GM21447 (cell line): Measurements from ENCODE around the gene ATP8B2.
"Not testable (repeated sequence)": the region's sequence is repeated elsewhere in the genome, so short reads cannot be mapped to it uniquely, and the experiment has no call there.

ENCODE experiments used
- ATAC-seq: cut with Tn5 transposase; IDR thresholded peaks from one replicate; pipeline ENCODE4 v1.9.1; 2021; ENCODE audit not compliant: unreplicated experiment

ATP8B2 gene

DNA sequence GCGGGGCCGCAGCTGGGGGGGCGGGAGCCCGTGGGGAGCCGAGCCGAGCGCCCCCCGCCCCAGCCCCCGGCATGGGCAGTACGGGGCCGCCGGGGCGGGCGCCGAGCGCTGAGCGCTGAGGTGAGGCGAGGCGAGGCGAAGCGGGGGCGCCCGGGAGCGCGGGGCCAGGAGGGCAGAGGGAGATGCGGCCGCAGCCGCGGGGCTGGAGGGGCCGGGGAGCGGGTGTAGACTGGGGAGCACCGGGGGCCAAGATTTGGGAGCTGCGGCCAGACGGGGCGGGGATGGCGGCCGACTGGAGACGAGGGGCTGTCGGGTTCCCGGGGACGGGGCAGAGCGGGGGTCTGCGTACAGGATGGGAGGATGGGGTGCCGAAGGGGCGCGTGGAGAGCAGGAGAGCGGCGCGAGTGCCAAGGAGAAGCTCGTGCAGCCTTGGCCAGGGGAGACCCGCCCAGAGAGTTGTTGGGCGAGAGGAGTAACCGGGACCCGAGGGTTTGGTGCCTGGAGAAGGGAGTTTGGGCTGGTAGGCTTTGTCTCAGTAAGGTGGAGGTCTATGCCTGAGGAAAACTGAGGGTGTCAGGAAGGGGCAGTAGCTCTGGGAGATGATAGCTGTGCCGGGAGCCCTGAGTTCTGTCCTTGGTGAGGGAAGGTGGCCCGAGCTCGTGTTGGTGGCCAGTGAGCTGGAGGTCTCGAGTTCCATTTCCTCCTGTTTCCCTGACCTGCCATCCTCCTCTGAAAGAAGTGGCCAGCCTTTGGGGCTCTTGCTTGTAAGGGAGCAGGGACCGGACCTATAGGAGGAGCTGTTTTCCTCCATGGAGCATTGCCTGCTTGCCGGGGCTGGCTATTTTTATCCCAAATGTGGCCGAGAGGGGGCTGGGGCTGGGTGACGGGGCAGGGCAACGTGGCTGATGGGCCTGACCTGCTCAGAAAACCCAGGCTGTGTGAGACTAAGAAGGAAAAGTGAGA lies 539 bp downstream of the ATP8B2 start:
- ATAC-seq = no peak

- no peak for ATAC-seq
Observed at GRCh38 chr1:154326546-154327465, 1.5 kb downstream of the ATP8B2 start.

- ATAC-seq = no peak
Observed at GRCh38 chr1:154327466-154328317, 2.4 kb downstream of the ATP8B2 start.

- ATAC-seq = no peak
Observed at GRCh38 chr1:154328318-154329151, 3.2 kb downstream of the ATP8B2 start.

DNA sequence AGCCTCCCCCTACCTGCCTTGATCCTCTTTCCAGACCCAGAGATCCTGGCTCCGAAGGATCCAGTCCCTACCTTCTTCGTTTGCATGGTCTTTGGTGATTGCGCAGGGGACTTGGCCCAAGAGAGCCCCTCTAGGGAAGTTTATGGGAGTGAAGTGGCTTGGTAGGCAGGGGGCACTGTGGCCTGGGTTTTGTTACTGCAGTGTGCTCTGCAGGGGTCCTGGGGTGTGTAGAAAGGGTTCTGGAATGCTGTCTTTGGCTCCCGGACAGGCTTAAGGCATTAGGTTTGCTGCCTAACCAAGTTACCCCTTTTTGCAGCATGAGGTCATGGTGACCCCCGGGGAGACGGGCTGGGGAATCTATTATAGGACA lies 3.8 kb downstream of the ATP8B2 start:
- ATAC-seq = no peak

- no peak for ATAC-seq
Observed at GRCh38 chr1:154329551-154330131, 4.3 kb downstream of the ATP8B2 start.

GRCh38 chr1:154330669-154331068 lies 5.3 kb downstream of the ATP8B2 start:
- ATAC-seq = no peak

DNA sequence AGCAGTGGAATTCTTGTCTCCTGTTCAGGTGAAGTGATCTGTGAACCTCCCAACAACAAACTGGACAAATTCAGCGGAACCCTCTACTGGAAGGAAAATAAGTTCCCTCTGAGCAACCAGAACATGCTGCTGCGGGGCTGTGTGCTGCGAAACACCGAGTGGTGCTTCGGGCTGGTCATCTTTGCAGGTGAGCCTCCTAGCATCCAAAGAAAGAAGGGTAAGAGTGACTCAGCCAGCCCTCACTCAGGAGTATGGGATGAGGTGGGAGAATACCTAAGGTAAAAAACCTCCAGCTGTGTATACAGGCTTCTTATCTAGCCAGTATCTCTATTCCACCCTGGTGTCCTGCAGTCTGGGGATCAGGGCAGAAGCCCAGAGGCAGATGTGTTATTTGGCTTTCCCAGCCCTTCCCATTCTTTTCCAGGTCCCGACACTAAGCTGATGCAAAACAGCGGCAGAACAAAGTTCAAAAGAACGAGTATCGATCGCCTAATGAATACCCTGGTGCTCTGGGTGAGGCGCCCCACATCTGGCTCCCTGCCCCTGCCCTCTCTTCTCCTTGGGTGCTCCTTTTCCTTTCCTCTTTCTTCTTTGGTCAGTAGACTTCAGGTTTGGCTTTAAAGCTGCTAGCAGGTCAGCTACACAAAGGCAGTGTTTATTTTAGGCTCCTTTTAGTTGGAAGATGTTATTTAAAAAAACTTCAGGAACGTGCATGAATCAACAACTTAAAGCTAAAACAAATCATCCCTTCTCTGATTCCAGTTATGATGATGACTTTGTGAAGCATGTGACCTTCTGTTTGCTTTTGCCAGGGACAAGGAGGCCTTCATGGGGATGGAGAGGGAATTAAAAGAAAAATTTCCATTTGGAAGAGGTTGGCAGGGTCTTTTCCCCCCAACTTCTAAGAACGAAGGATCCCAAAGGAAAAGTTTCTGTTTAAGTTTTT lies 9.0 kb downstream of the ATP8B2 start:
- ATAC-seq = no peak

GRCh38 chr1:154335025-154335714 lies 9.8 kb downstream of the ATP8B2 start:
- ATAC-seq = no peak

DNA sequence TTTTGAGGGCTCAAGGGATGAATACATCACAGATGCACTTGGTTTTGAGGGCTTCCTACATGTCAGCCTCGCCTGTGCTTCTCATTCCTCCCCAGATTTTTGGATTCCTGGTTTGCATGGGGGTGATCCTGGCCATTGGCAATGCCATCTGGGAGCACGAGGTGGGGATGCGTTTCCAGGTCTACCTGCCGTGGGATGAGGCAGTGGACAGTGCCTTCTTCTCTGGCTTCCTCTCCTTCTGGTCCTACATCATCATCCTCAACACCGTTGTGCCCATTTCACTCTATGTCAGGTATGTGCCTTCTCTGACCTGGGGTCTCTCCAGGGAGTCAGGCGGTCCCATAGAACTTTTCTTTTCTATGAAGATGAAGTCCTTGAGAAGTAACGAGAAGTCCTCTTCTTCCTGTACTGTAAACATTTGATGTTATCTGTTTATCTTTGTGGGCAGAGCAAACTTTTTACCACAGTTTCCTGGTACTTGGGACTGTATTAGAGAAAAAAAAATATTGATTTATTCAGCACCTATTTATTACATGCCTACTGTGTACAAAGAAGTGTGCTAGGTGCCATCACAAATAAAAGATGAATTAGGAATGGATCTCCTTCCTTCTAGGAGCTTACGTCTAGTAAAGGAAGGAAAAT lies 12.0 kb downstream of the ATP8B2 start:
- ATAC-seq = no peak

- no peak for ATAC-seq
Observed at GRCh38 chr1:154338875-154339274, 13.6 kb downstream of the ATP8B2 start.

DNA sequence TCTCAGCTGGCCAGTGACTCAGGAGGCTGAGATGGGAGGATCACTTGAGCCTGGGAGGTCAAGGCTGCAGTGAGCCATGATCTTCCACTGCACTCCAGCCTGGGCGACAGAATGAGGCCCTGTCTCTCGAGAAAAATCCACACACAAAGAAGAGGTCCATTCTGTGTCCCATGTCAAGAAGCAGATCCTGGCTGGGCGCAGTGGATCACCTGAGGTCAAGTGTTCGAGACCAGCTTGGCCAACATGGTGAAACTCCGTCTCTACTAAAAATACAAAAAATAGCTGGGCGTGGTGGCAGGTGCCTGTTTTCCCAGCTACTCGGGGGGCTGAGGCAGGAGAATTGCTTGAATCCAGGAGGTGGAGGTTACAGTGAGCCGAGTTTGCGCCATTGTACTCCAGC lies 16.0 kb downstream of the ATP8B2 start:
- ATAC-seq = not testable (repeated sequence)

DNA sequence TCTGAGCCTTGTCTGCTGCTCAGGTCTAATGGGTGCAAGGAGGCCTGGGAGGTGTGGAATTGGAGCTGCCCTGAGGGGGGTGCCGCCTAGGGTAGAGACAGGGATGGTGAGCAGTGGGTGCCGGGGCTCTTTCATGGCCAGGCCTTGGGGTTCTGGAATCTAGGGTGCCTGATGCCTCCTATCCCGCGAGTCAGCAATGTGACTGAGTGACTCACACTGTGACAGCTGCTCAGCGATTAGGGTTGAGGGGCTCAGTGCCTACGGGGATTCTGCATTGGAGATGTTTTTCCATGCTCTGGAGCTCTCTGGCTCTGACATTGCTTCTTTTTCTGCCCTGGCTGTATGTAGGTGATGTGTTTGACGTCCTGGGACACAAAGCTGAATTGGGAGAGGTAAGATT lies 16.8 kb downstream of the ATP8B2 start:
- ATAC-seq = no peak

DNA sequence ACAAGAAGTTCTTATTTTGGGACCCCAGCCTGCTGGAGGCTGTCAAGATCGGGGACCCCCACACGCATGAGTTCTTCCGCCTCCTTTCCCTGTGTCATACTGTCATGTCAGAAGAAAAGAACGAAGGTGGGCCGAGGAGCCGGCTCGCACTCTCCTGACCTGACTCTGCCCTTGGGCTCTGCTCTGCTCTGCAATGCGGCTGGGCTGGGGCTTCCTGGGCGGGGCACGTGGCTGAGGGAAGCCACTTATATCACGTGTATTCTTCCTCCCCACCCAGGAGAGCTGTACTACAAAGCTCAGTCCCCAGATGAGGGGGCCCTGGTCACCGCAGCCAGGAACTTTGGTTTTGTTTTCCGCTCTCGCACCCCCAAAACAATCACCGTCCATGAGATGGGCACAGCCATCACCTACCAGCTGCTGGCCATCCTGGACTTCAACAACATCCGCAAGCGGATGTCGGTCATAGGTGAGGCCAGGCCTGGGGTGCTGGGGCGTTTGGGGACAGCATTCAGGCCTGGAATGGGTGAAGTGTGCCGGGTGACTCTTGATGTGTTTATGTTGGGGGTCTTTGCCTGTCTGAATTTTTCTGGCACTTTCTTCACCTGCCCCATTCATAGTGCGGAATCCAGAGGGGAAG lies 17.6 kb downstream of the ATP8B2 start:
- ATAC-seq = no peak

- no peak for ATAC-seq
Observed at GRCh38 chr1:154344977-154345837, 19.9 kb downstream of the ATP8B2 start.
